ENCODE results near the gene CCN6. TPM values are rescaled to one million over a fixed set of nuclear protein-coding genes. Genes with fewer than 3 reads are reported as not detected.

The CCN6 gene
- polyA plus RNA-seq, 1 donor from 2014 or later: not detected

DNA sequence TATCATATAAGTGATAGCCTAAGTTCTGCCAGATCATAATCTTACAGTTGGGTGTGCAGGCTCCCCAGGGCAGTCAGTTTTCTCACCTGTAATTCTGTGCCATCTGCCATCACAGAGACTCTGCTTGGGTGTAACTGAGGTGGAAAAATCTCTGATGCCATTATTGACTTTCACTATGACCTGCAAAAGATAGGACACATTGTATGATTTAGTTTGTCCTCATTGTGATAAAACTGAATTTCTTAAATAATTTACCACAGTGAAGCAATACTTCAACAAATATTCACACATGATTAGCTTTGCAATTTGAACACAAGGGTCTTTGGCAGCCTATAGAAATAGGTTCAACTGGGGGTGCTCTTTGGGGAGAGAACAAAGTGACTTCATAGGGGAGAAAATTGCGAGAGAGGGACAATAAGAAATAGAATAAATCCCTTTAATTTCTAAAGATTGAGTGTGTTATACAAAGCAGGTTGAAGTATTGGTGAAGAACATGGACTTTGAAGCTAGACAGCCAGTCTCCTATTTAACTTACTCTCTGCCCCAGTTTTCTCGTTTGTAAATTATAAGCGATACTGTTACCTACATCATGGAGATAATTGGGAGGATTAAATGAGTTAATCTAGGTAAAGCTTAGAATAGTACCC, 60.8 kb downstream of the CCN6 start:
- Histone ChIP-seq H3K9me3 (ENCODE audit: low read length) (no peaks in the 10 kb centered on the region), H3K9ac (ENCODE audit: low read length) (no peak overlapping the region), H3K4me3 (ENCODE audit: low read length) (no peak overlapping the region), H3K79me2 (replicated peaks; ENCODE audit: insufficient read depth, low read length) (no peaks in the 10 kb centered on the region), H2AFZ (ENCODE audit: low read depth, low read length) (no peak overlapping the region), H3K27me3 (ENCODE audit: insufficient read depth, low read depth, low read length) (no peaks in the 10 kb centered on the region), H4K20me1 (ENCODE audit: insufficient read depth) (no peaks in the 10 kb centered on the region), H3K36me3 (ENCODE audit: insufficient read depth, low read length) (no peaks in the 10 kb centered on the region), H3K9me2 (ENCODE audit: insufficient read depth, low read length) (no peaks in the 10 kb centered on the region), H3K27ac (ENCODE audit: low read length) (no peak overlapping the region), H3F3A (ENCODE audit: insufficient read depth, low read length, poor library complexity, severe bottlenecking) (no peaks in the 10 kb centered on the region), H3K4me2 (ENCODE audit: low read length) (no peak overlapping the region)
- TF ChIP-seq MXI1 (conservative IDR thresholded peaks at IDR 0.05; ENCODE audit: poor library complexity, severe bottlenecking) (no peak), EZH2 (IDR thresholded peaks at IDR 0.05; ENCODE audit: borderline replicate concordance, insufficient read depth, low read length, poor library complexity, severe bottlenecking) (no peak), SMC3 (conservative IDR thresholded peaks at IDR 0.05; ENCODE audit: poor library complexity) (no peak), EP300 (conservative IDR thresholded peaks at IDR 0.05; ENCODE audit: poor library complexity, severe bottlenecking) (no peak), RAD21 (conservative IDR thresholded peaks at IDR 0.05) (no peak), POLR2AphosphoS5 (IDR thresholded peaks at IDR 0.05) (no peak), TAF1 (IDR thresholded peaks at IDR 0.05; ENCODE audit: low read depth) (no peak)
- TF ChIP-seq, protein P1, sequence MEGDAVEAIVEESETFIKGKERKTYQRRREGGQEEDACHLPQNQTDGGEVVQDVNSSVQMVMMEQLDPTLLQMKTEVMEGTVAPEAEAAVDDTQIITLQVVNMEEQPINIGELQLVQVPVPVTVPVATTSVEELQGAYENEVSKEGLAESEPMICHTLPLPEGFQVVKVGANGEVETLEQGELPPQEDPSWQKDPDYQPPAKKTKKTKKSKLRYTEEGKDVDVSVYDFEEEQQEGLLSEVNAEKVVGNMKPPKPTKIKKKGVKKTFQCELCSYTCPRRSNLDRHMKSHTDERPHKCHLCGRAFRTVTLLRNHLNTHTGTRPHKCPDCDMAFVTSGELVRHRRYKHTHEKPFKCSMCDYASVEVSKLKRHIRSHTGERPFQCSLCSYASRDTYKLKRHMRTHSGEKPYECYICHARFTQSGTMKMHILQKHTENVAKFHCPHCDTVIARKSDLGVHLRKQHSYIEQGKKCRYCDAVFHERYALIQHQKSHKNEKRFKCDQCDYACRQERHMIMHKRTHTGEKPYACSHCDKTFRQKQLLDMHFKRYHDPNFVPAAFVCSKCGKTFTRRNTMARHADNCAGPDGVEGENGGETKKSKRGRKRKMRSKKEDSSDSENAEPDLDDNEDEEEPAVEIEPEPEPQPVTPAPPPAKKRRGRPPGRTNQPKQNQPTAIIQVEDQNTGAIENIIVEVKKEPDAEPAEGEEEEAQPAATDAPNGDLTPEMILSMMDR (IDR thresholded peaks at IDR 0.05; ENCODE audit: poor library complexity, severe bottlenecking): no peak
- TF ChIP-seq, protein P2, sequence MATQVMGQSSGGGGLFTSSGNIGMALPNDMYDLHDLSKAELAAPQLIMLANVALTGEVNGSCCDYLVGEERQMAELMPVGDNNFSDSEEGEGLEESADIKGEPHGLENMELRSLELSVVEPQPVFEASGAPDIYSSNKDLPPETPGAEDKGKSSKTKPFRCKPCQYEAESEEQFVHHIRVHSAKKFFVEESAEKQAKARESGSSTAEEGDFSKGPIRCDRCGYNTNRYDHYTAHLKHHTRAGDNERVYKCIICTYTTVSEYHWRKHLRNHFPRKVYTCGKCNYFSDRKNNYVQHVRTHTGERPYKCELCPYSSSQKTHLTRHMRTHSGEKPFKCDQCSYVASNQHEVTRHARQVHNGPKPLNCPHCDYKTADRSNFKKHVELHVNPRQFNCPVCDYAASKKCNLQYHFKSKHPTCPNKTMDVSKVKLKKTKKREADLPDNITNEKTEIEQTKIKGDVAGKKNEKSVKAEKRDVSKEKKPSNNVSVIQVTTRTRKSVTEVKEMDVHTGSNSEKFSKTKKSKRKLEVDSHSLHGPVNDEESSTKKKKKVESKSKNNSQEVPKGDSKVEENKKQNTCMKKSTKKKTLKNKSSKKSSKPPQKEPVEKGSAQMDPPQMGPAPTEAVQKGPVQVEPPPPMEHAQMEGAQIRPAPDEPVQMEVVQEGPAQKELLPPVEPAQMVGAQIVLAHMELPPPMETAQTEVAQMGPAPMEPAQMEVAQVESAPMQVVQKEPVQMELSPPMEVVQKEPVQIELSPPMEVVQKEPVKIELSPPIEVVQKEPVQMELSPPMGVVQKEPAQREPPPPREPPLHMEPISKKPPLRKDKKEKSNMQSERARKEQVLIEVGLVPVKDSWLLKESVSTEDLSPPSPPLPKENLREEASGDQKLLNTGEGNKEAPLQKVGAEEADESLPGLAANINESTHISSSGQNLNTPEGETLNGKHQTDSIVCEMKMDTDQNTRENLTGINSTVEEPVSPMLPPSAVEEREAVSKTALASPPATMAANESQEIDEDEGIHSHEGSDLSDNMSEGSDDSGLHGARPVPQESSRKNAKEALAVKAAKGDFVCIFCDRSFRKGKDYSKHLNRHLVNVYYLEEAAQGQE (IDR thresholded peaks at IDR 0.05; ENCODE audit: borderline replicate concordance): no peak

DNA sequence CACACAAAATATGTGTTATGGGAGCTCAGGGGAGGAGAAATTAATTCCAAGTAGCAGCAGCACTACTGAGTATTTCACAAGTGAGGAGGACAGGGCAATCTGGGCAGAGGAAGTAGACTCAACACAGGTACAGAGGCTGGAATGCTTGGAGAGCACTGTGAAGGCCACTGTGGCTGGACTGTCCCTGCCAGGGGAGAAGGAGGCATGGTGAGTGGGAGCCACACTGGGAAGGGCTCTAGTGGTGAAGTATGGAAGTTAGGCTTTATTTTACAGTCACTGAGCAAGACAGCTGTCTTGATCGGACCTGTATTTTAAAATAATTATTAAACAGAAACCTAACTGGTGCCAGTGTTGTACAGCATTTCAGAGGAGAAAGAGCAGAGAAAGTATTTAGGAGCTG, 62.3 kb downstream of the CCN6 start:
- H3K9ac ChIP-seq (ENCODE audit: low read length): no peak overlapping the region
- no peaks in the 10 kb centered on the region for H3K36me3 ChIP-seq (ENCODE audit: insufficient read depth, low read length)
- H3K9me3 ChIP-seq (ENCODE audit: low read length): no peaks in the 10 kb centered on the region
- no peaks in the 10 kb centered on the region for H3K9me2 ChIP-seq (ENCODE audit: insufficient read depth, low read length)
- H3F3A ChIP-seq (ENCODE audit: insufficient read depth, low read length, poor library complexity, severe bottlenecking): no peaks in the 10 kb centered on the region
- no peaks in the 10 kb centered on the region for H3K27me3 ChIP-seq (ENCODE audit: insufficient read depth, low read depth, low read length)
- no peak overlapping the region for H2AFZ ChIP-seq (ENCODE audit: low read depth, low read length)
- no peak overlapping the region for H3K4me2 ChIP-seq (ENCODE audit: low read length)
- H4K20me1 ChIP-seq (ENCODE audit: insufficient read depth): no peaks in the 10 kb centered on the region
- no peaks in the 10 kb centered on the region for H3K79me2 ChIP-seq (replicated peaks; ENCODE audit: insufficient read depth, low read length)
- no peak overlapping the region for H3K4me3 ChIP-seq (ENCODE audit: low read length)
- TF ChIP-seq RAD21 (conservative IDR thresholded peaks at IDR 0.05) (no peak), TAF1 (IDR thresholded peaks at IDR 0.05; ENCODE audit: low read depth) (no peak), EP300 (conservative IDR thresholded peaks at IDR 0.05; ENCODE audit: poor library complexity, severe bottlenecking) (no peak)
- TF ChIP-seq, protein P1 (IDR thresholded peaks at IDR 0.05; ENCODE audit: poor library complexity, severe bottlenecking): no peak
- TF ChIP-seq, protein P2 (IDR thresholded peaks at IDR 0.05; ENCODE audit: borderline replicate concordance): no peak
- no peak overlapping the region for H3K27ac ChIP-seq (ENCODE audit: low read length)

All from neural cell (in vitro differentiated cells).